SU-DHL-6 (cell line): Measurements from ENCODE around the gene ZSWIM3.

Source experiments
- CTCF ChIP-seq: fragments of 200-600 bp; sonication (generic); IDR thresholded peaks from one replicate; pipeline ENCODE4 v1.5.1; 2017; ENCODE audit warnings: antibody characterized with exemption, mild to moderate bottlenecking, low read length, moderate library complexity; ENCODE audit not compliant: insufficient read depth, poor library complexity, severe bottlenecking
- EZH2phosphoT487 ChIP-seq: fragments of 200-600 bp; sonication (generic), shearing (Covaris generic); conservative IDR thresholded peaks from 2 replicates; pipeline ENCODE4 v1.6.1; 2018; ENCODE audit warnings: mild to moderate bottlenecking, antibody characterized with exemption, low read length, moderate library complexity, mixed read lengths

GRCh38 chr20:45908084-45908483, 50.7 kb downstream of the ZSWIM3 start:
- TF ChIP-seq CTCF: no peak
- no peak for TF ChIP-seq EZH2phosphoT487
